GM06990 (cell line): ENCODE measurements around the gene TCF7L1.

Source experiments
- DNase-seq: peaks from one replicate; pipeline ENCODE4 v3.0.0-alpha.2; 2011; ENCODE audit not compliant: insufficient read length; ENCODE audit errors: extremely low read depth
- H3K27me3 ChIP-seq: replicated peaks from 2 replicates; pipeline ENCODE4 v1.6.0; 2011; ENCODE audit warnings: low read length; ENCODE audit not compliant: control insufficient read depth, insufficient read depth
- H3K36me3 ChIP-seq: 2 replicates; pipeline ENCODE4 v1.5.1; 2011; ENCODE audit warnings: low read length; ENCODE audit not compliant: control insufficient read depth, insufficient read depth
- H3K4me3 ChIP-seq: replicated peaks from 2 replicates; pipeline ENCODE4 v1.5.1; 2011; ENCODE audit warnings: low read depth, mild to moderate bottlenecking, control low read depth, low read length
- CTCF ChIP-seq: IDR thresholded peaks from 2 replicates; pipeline ENCODE4 v1.5.1; 2011; ENCODE audit warnings: low read length, control low read depth, mild to moderate bottlenecking, inconsistent platforms; ENCODE audit not compliant: insufficient read depth, poor library complexity, severe bottlenecking

TCF7L1 gene

GRCh38 chr2:85269959-85270358, 136.8 kb downstream of the TCF7L1 start:
- Histone ChIP-seq H3K27me3 (no peaks in the 10 kb centered on the region), H3K36me3 (no peaks in the 10 kb centered on the region), H3K4me3 (no peak overlapping the region)
- no peak for TF ChIP-seq CTCF
- no peak for DNase-seq

- Histone ChIP-seq H3K4me3 (no peak overlapping the region), H3K36me3 (no peaks in the 10 kb centered on the region), H3K27me3 (no peaks in the 10 kb centered on the region)
- no peak for DNase-seq
- TF ChIP-seq CTCF, result no peak
Measured at GRCh38 chr2:85272357-85272756, 139.2 kb downstream of the TCF7L1 start.

GRCh38 chr2:85273738-85274731, 140.8 kb downstream of the TCF7L1 start:
- Histone ChIP-seq H3K36me3 (no peaks in the 10 kb centered on the region), H3K27me3 (no peaks in the 10 kb centered on the region), H3K4me3 (no peak overlapping the region)
- TF ChIP-seq CTCF, result no peak
- no peak for DNase-seq

GRCh38 chr2:85275984-85276540, 142.9 kb downstream of the TCF7L1 start:
- TF ChIP-seq CTCF, result no peak
- no peak overlapping the region for H3K4me3 ChIP-seq

GRCh38 chr2:85276571-85277118, 143.5 kb downstream of the TCF7L1 start:
- Histone ChIP-seq H3K27me3 (no peaks in the 10 kb centered on the region), H3K4me3 (no peak overlapping the region), H3K36me3 (no peaks in the 10 kb centered on the region)
- TF ChIP-seq CTCF, result no peak
- no peak for DNase-seq

More at GRCh38 chr2:85275984-85276540, 142.9 kb downstream of the TCF7L1 start:
- no peak for DNase-seq
- H3K36me3 ChIP-seq, result no peaks in the 10 kb centered on the region
- no peaks in the 10 kb centered on the region for H3K27me3 ChIP-seq
